ENCODE data around the gene C3orf62. TPM values are rescaled to one million over a fixed set of nuclear protein-coding genes. Genes with fewer than 3 reads are reported as not detected.
"Not testable (repeated sequence)": the region's sequence is repeated elsewhere in the genome, so short reads cannot be mapped to it uniquely, and the experiment has no call there.

Gene C3orf62
- total RNA-seq, 2 experiments from 2014 or later = 6.4 to 11.7 TPM

DNA sequence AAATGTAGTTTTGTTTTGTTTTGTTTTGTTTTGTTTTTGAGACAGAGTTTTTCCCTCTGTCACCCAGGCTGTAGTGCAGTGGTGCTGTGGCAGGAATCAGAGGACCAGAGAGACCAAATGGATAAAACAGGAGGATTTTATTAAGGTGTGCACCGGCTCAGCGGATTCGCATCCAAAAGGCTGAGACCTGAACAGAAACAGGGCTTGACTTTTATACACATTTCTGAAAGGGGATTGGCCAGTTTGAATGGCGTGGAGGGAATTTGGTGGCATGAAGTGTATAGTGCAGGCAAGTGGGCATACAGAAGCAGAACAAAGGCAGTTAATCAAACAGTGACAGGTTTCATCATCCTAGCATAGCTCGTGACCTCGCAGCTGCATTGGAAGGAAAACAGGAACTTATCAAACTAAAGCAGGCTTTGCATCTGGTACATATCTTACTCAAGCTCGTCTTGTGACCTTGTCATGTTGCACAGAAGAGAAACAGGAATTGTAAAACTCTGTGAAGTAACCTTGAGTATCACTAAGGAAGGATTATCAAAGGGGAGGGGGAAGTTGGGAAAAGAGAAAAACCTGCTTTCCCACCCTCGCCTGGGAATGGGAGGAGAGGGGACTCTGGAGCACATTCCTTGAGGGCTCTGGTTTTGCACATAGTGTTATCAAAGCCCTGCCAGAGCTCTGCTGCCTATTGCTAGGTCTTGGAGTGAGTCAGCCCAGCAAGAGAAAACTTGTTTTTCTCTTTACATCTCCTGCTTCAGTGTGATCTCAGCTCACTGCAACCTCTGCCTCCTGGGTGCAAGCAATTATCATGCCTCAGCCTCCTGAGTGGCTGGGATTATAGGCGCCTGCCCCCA lies 38.5 kb downstream of the C3orf62 start:
- DNase-seq (ENCODE audit: low spot score) = peak; percentile 68
- Histone ChIP-seq H2AFZ (ENCODE audit: low read length) (peak overlapping the region; percentile 35; the same call in 1 of the 2 replicates), H3K4me3 (ENCODE audit: low read depth, low read length, poor library complexity, severe bottlenecking) (no peak overlapping the region), H3K4me2 (ENCODE audit: low read length) (no peak overlapping the region), H4K20me1 (ENCODE audit: insufficient read depth, low read length) (no peaks in the 10 kb centered on the region), H3K27ac (ENCODE audit: low read depth, low read length, poor library complexity, severe bottlenecking) (peak overlapping the region; percentile 33), H3K9me2 (ENCODE audit: insufficient read depth, low read length) (no peaks in the 10 kb centered on the region), H3K79me2 (ENCODE audit: insufficient read depth, low read depth, low read length) (no peaks in the 10 kb centered on the region), H3K9me3 (ENCODE audit: low read length) (0 out of 2 replicates have a peak, but pooled peaks cover 4% of the 10 kb centered on the region), H3K4me1 (ENCODE audit: insufficient read depth, low read length, poor library complexity, severe bottlenecking) (peaks cover 5% of the 10 kb centered on the region), H3K36me3 (ENCODE audit: insufficient read depth, low read length) (no peaks in the 10 kb centered on the region)
- ChIA-PET CTCF (ENCODE audit: unreplicated experiment) (no interaction called here), POLR2A (interaction anchor here (0.6 to 0.7 kb wide), 2 partner anchors 40 to 57 kb away, joined by 3 to 4 read pairs; no protein-coding TSS in a partner anchor)
- TF ChIP-seq, protein P1, sequence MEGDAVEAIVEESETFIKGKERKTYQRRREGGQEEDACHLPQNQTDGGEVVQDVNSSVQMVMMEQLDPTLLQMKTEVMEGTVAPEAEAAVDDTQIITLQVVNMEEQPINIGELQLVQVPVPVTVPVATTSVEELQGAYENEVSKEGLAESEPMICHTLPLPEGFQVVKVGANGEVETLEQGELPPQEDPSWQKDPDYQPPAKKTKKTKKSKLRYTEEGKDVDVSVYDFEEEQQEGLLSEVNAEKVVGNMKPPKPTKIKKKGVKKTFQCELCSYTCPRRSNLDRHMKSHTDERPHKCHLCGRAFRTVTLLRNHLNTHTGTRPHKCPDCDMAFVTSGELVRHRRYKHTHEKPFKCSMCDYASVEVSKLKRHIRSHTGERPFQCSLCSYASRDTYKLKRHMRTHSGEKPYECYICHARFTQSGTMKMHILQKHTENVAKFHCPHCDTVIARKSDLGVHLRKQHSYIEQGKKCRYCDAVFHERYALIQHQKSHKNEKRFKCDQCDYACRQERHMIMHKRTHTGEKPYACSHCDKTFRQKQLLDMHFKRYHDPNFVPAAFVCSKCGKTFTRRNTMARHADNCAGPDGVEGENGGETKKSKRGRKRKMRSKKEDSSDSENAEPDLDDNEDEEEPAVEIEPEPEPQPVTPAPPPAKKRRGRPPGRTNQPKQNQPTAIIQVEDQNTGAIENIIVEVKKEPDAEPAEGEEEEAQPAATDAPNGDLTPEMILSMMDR (conservative IDR thresholded peaks at IDR 0.05; ENCODE audit: low read length) = no peak
- no peak for TF ChIP-seq EZH2phosphoT487 (IDR thresholded peaks at IDR 0.05; ENCODE audit: borderline replicate concordance, low read depth, low read length)
- intact Hi-C loops (cut with micrococcal nuclease; ENCODE audit: unreplicated experiment) = no loop called here
- BruUV-seq (replicated peaks) = no TSS peak

DNA sequence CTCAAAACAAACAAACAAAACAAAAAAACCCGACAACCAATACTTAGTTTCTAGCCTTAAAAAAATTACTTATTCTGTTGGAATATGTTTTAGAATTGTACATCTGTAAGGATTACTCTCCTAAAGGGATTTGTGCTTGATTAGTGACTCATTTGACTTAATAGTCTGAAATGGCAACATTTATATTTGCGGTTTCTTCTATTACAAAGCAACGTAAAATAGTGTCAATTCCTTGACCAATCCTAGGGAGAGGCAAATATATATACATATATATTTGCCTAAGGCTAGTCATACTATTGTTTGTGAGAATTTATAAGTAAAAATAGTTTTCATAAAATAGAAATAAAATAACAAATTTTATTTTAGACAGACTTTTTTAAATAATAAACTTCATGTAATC lies 39.7 kb downstream of the C3orf62 start:
- Histone ChIP-seq H3K4me3 (ENCODE audit: low read depth, low read length, poor library complexity, severe bottlenecking) (no peak overlapping the region), H4K20me1 (ENCODE audit: insufficient read depth, low read length) (no peaks in the 10 kb centered on the region), H2AFZ (ENCODE audit: low read length) (no peak overlapping the region), H3K9me3 (ENCODE audit: low read length) (peaks cover 13% of the 10 kb centered on the region; the same call in 1 of the 2 replicates), H3K36me3 (ENCODE audit: insufficient read depth, low read length) (no peaks in the 10 kb centered on the region), H3K27ac (ENCODE audit: low read depth, low read length, poor library complexity, severe bottlenecking) (no peak overlapping the region), H3K79me2 (ENCODE audit: insufficient read depth, low read depth, low read length) (no peaks in the 10 kb centered on the region), H3K9me2 (ENCODE audit: insufficient read depth, low read length) (no peaks in the 10 kb centered on the region), H3K4me1 (ENCODE audit: insufficient read depth, low read length, poor library complexity, severe bottlenecking) (peaks cover 5% of the 10 kb centered on the region), H3K4me2 (ENCODE audit: low read length) (no peak overlapping the region)
- ChIA-PET POLR2A (interaction anchor here (0.6 kb wide), 1 partner anchor 178 kb away, joined by 3 read pairs; no protein-coding TSS in a partner anchor), CTCF (ENCODE audit: unreplicated experiment) (no interaction called here)
- TF ChIP-seq EZH2phosphoT487 (IDR thresholded peaks at IDR 0.05; ENCODE audit: borderline replicate concordance, low read depth, low read length) = no peak
- TF ChIP-seq, protein P1 (conservative IDR thresholded peaks at IDR 0.05; ENCODE audit: low read length) = no peak
- DNase-seq (ENCODE audit: low spot score) = no peak
- no TSS peak for BruUV-seq (replicated peaks)
- intact Hi-C loops (cut with micrococcal nuclease; ENCODE audit: unreplicated experiment) = no loop called here

DNA sequence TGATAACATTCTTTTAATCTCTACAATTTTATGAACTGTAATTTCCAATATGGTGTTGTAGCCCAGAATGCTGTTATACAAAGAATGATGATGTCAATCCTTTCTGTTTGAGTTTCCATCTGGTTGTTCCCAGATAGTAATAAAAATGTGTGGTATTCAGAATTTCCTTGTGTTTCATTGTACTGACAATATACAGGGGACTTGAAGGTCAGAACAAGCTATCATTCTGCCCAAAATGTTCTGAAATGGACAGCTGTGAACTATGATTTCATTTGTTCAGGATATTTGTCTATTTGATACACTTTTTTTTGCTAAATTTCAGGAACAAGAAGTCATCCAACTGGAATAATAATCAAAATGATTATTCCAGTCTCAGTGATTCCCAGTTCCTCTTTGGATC lies 40.8 kb downstream of the C3orf62 start:
- no TSS peak for BruUV-seq (replicated peaks)
- TF ChIP-seq, protein P1 (conservative IDR thresholded peaks at IDR 0.05; ENCODE audit: low read length) = no peak
- TF ChIP-seq EZH2phosphoT487 (IDR thresholded peaks at IDR 0.05; ENCODE audit: borderline replicate concordance, low read depth, low read length) = no peak
- no peak for DNase-seq (ENCODE audit: low spot score)
- H3K36me3 ChIP-seq (ENCODE audit: insufficient read depth, low read length) = no peaks in the 10 kb centered on the region
- H3K4me3 ChIP-seq (ENCODE audit: low read depth, low read length, poor library complexity, severe bottlenecking) = no peak overlapping the region
- H3K9me3 ChIP-seq (ENCODE audit: low read length) = peaks cover 13% of the 10 kb centered on the region; the same call in 1 of the 2 replicates
- peaks cover 5% of the 10 kb centered on the region for H3K4me1 ChIP-seq (ENCODE audit: insufficient read depth, low read length, poor library complexity, severe bottlenecking)
- POLR2A ChIA-PET = interaction anchor here (0.6 kb wide), 1 partner anchor 1308 kb away, joined by 3 read pairs; no protein-coding TSS in a partner anchor
- no peaks in the 10 kb centered on the region for H3K79me2 ChIP-seq (ENCODE audit: insufficient read depth, low read depth, low read length)
- no peaks in the 10 kb centered on the region for H3K9me2 ChIP-seq (ENCODE audit: insufficient read depth, low read length)
- no peaks in the 10 kb centered on the region for H4K20me1 ChIP-seq (ENCODE audit: insufficient read depth, low read length)
- H3K27ac ChIP-seq (ENCODE audit: low read depth, low read length, poor library complexity, severe bottlenecking) = no peak overlapping the region
- no peak overlapping the region for H3K4me2 ChIP-seq (ENCODE audit: low read length)
- CTCF ChIA-PET (ENCODE audit: unreplicated experiment) = no interaction called here
- no peak overlapping the region for H2AFZ ChIP-seq (ENCODE audit: low read length)
- intact Hi-C loops (cut with micrococcal nuclease; ENCODE audit: unreplicated experiment) = no loop called here

DNA sequence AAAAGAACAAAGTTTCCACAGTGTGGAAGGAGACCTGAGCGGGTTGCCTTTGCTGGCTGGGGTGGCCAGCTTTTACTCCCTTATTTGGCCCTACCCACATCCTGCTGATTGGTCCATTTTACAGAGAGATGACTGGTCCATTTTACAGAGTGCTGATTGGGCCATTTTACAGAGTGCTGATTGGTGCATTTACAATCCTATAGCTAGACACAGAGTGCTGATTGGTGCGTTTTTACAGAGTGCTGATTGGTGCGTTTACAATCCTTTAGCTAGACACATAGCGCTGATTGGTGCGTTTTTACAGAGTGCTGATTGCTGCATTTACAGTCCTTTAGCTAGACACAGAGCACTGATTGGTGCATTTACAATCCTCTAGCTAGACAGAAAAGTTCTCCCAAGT lies 48.2 kb downstream of the C3orf62 start:
- H3K36me3 ChIP-seq (ENCODE audit: insufficient read depth, low read length); H3K4me3 ChIP-seq (ENCODE audit: low read depth, low read length, poor library complexity, severe bottlenecking); H3K9me2 ChIP-seq (ENCODE audit: insufficient read depth, low read length); H3K79me2 ChIP-seq (ENCODE audit: insufficient read depth, low read depth, low read length); H3K4me1 ChIP-seq (ENCODE audit: insufficient read depth, low read length, poor library complexity, severe bottlenecking); H3K27ac ChIP-seq (ENCODE audit: low read depth, low read length, poor library complexity, severe bottlenecking); CTCF ChIA-PET (ENCODE audit: unreplicated experiment); BruUV-seq (replicated peaks); intact Hi-C loops (cut with micrococcal nuclease; ENCODE audit: unreplicated experiment); H4K20me1 ChIP-seq (ENCODE audit: insufficient read depth, low read length); H2AFZ ChIP-seq (ENCODE audit: low read length); H3K4me2 ChIP-seq (ENCODE audit: low read length); DNase-seq (ENCODE audit: low spot score); POLR2A ChIA-PET: not testable (repeated sequence)
- peaks cover 15% of the 10 kb centered on the region; the same call in 1 of the 2 replicates for H3K9me3 ChIP-seq (ENCODE audit: low read length)
